ENCODE measurements around the gene CDIPT.

DNA sequence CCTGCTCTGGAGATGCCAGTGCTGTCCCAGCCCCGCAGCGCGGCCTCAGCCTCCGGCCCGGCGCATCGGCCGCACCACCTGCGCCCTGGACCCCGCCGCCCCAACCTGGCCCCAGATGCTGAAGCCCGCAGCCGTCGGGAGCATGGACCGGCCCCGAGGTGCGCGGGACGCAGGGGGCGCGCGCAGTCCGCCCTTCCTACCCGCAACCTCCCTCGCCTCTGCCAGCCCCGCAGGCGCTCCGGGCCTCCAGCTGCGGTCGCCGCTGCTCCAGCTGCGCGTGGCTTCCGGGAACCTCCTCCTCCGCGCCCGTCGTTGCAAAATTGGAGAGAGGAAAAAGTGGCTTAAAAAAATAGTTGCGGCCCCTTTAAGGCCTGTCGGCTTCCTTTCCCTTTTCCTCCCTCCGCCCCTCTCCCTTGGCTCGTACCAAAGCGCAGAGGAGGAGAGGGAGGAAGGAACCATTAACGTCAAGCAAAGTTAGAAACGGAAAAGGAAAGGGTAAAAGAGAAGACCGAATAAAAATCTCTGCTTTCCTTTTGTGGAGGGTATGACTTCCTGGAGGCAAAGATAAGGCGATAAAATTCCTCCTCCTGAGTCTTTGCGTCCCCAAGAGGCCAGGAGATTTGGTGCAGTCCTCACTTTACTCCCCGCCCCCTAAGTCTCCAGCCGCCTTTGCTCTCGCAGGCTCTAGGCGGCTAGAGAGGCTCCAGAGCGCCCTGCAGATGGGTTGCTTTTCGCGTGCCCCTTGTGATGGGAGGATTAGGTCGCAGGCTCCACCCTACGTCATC lies at the start of gene CDIPT:
- TF ChIP-seq, protein P1, sequence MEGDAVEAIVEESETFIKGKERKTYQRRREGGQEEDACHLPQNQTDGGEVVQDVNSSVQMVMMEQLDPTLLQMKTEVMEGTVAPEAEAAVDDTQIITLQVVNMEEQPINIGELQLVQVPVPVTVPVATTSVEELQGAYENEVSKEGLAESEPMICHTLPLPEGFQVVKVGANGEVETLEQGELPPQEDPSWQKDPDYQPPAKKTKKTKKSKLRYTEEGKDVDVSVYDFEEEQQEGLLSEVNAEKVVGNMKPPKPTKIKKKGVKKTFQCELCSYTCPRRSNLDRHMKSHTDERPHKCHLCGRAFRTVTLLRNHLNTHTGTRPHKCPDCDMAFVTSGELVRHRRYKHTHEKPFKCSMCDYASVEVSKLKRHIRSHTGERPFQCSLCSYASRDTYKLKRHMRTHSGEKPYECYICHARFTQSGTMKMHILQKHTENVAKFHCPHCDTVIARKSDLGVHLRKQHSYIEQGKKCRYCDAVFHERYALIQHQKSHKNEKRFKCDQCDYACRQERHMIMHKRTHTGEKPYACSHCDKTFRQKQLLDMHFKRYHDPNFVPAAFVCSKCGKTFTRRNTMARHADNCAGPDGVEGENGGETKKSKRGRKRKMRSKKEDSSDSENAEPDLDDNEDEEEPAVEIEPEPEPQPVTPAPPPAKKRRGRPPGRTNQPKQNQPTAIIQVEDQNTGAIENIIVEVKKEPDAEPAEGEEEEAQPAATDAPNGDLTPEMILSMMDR (IDR thresholded peaks at IDR 0.05; ENCODE audit: low read depth, low read length): peak; percentile 71
- TF ChIP-seq EZH2phosphoT487 (IDR thresholded peaks at IDR 0.05; ENCODE audit: low read depth): no peak
